ENCODE data around the gene NR2C2AP. TPM values are rescaled to one million over a fixed set of nuclear protein-coding genes. Genes with fewer than 3 reads are reported as not detected.
A peak's percentile ranks its signal among the peaks of the same experiment; 100 is the strongest.

Gene NR2C2AP
- total and polyA plus RNA-seq, 2 of the 13 experiments (the other 11 are each of a cell fraction or from before 2014, with no cell fraction given): 12.2 to 26.8 TPM

- TF ChIP-seq, protein P1, sequence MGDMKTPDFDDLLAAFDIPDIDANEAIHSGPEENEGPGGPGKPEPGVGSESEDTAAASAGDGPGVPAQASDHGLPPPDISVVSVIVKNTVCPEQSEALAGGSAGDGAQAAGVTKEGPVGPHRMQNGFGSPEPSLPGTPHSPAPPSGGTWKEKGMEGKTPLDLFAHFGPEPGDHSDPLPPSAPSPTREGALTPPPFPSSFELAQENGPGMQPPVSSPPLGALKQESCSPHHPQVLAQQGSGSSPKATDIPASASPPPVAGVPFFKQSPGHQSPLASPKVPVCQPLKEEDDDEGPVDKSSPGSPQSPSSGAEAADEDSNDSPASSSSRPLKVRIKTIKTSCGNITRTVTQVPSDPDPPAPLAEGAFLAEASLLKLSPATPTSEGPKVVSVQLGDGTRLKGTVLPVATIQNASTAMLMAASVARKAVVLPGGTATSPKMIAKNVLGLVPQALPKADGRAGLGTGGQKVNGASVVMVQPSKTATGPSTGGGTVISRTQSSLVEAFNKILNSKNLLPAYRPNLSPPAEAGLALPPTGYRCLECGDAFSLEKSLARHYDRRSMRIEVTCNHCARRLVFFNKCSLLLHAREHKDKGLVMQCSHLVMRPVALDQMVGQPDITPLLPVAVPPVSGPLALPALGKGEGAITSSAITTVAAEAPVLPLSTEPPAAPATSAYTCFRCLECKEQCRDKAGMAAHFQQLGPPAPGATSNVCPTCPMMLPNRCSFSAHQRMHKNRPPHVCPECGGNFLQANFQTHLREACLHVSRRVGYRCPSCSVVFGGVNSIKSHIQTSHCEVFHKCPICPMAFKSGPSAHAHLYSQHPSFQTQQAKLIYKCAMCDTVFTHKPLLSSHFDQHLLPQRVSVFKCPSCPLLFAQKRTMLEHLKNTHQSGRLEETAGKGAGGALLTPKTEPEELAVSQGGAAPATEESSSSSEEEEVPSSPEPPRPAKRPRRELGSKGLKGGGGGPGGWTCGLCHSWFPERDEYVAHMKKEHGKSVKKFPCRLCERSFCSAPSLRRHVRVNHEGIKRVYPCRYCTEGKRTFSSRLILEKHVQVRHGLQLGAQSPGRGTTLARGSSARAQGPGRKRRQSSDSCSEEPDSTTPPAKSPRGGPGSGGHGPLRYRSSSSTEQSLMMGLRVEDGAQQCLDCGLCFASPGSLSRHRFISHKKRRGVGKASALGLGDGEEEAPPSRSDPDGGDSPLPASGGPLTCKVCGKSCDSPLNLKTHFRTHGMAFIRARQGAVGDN (CRISPR knock-in tag; IDR thresholded peaks at IDR 0.05): peak; percentile 76
- TF ChIP-seq MAZ (IDR thresholded peaks at IDR 0.05; ENCODE audit: borderline replicate concordance, low read depth, low read length) (no peak), MAZ (CRISPR knock-in tag; IDR thresholded peaks at IDR 0.05; ENCODE audit: low read depth) (no peak), ZNF773 (CRISPR knock-in tag; IDR thresholded peaks at IDR 0.05; ENCODE audit: borderline replicate concordance) (no peak), ZSCAN5A (CRISPR knock-in tag; IDR thresholded peaks at IDR 0.05; ENCODE audit: borderline replicate concordance) (peak; percentile 70; the same call in 1 of the 2 replicates), ZNF430 (CRISPR knock-in tag; IDR thresholded peaks at IDR 0.05) (0 out of 2 replicates have a peak, but pooled peaks have one; percentile 15), ZFAT (CRISPR knock-in tag; conservative IDR thresholded peaks at IDR 0.05) (no peak), CENPX (CRISPR knock-in tag; IDR thresholded peaks at IDR 0.05) (no peak), HOXA5 (CRISPR knock-in tag; IDR thresholded peaks at IDR 0.05) (no peak), GABPB1 (CRISPR knock-in tag; IDR thresholded peaks at IDR 0.05) (peak; percentile 66)
- TF ChIP-seq, protein P2, sequence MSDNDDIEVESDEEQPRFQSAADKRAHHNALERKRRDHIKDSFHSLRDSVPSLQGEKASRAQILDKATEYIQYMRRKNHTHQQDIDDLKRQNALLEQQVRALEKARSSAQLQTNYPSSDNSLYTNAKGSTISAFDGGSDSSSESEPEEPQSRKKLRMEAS (IDR thresholded peaks at IDR 0.05): peak; percentile 86
- TF ChIP-seq, protein P3, sequence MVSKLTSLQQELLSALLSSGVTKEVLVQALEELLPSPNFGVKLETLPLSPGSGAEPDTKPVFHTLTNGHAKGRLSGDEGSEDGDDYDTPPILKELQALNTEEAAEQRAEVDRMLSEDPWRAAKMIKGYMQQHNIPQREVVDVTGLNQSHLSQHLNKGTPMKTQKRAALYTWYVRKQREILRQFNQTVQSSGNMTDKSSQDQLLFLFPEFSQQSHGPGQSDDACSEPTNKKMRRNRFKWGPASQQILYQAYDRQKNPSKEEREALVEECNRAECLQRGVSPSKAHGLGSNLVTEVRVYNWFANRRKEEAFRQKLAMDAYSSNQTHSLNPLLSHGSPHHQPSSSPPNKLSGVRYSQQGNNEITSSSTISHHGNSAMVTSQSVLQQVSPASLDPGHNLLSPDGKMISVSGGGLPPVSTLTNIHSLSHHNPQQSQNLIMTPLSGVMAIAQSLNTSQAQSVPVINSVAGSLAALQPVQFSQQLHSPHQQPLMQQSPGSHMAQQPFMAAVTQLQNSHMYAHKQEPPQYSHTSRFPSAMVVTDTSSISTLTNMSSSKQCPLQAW (CRISPR knock-in tag; IDR thresholded peaks at IDR 0.05): 0 out of 2 replicates have a peak, but pooled peaks have one; percentile 23
- TF ChIP-seq, protein P4, sequence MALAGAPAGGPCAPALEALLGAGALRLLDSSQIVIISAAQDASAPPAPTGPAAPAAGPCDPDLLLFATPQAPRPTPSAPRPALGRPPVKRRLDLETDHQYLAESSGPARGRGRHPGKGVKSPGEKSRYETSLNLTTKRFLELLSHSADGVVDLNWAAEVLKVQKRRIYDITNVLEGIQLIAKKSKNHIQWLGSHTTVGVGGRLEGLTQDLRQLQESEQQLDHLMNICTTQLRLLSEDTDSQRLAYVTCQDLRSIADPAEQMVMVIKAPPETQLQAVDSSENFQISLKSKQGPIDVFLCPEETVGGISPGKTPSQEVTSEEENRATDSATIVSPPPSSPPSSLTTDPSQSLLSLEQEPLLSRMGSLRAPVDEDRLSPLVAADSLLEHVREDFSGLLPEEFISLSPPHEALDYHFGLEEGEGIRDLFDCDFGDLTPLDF (CRISPR knock-in tag; IDR thresholded peaks at IDR 0.05): no peak
- TF ChIP-seq, protein P5, sequence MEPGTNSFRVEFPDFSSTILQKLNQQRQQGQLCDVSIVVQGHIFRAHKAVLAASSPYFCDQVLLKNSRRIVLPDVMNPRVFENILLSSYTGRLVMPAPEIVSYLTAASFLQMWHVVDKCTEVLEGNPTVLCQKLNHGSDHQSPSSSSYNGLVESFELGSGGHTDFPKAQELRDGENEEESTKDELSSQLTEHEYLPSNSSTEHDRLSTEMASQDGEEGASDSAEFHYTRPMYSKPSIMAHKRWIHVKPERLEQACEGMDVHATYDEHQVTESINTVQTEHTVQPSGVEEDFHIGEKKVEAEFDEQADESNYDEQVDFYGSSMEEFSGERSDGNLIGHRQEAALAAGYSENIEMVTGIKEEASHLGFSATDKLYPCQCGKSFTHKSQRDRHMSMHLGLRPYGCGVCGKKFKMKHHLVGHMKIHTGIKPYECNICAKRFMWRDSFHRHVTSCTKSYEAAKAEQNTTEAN (CRISPR knock-in tag; conservative IDR thresholded peaks at IDR 0.05): no peak
Observed at GRCh38 chr19:19203012-19203856, at the start of gene NR2C2AP (continued).

All from HepG2 (cell line).